ENCODE measurements around the gene GCDH.
"Not testable (repeated sequence)": the region's sequence is repeated elsewhere in the genome, so short reads cannot be mapped to it uniquely, and the experiment has no call there.

GCDH gene

DNA sequence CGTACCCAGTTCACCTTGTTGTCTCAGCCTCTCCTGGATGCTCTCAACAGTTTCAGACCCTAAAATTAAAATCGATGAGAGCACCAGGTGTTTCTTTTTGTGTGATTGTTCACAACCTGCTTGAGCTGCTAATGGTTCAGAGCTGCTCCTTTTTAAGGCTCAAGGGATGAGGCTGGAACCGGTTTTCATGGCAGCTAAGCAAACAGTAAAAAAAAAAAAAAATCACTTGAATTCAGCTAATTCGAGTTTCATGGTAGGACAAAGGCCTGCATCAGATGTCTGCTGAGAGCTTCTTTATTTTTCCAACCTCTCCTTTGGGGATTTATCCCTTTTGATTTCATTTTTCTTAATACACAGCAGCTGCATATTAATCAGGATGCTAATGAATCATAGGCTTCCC lies 21.6 kb downstream of the GCDH start:
- DNase-seq, result peak; percentile 70

- peak; percentile 66 for DNase-seq
Measured at GRCh38 chr19:12913011-12913561, 22.1 kb downstream of the GCDH start.

- DNase-seq, result no peak
Measured at GRCh38 chr19:12913851-12914690, 23.1 kb downstream of the GCDH start.

DNA sequence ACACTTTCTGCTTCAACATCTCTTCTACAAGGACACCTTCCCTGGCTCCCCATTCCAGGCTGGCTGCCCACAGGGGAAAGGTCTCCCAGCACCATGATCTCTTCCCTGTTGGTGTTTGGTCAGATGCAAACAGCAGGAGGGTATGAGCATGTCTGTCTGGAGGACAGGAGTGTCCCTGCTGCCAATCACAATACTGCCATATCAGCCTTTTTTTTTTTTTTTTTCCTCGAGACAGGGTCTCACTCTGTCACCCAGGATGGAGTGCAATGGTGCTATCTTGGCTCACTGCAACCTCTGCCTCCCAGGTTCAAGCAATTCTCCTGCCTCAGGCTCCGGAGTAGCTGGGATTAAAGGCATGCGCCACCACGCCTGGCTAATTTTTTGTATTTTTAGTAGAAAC lies 24.9 kb downstream of the GCDH start:
- DNase-seq, result not testable (repeated sequence)

DNA sequence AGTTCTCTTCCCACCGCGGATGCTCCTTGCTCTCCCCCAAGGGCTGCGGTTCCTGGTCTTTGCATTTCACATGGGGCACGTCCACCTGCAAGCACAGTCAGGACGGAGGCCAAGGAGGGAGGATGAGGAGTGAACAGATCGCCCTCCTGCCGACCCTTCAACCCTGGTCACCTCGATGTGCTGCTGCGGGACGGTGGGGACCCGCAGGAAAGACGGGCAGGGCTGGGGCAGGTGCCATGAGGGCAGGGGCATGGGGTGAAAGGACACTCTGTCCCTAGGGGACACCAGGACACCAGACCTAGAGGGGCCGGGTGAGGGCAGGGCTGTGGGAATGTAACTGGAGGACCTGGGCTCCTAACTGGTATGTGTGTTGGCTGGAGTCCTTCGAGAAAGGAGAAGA lies 27.3 kb downstream of the GCDH start:
- no peak for DNase-seq

GRCh38 chr19:12921047-12921446 lies 30.1 kb downstream of the GCDH start:
- DNase-seq, result no peak

- no peak for DNase-seq
Measured at GRCh38 chr19:12922959-12923358, 32.0 kb downstream of the GCDH start.

DNA sequence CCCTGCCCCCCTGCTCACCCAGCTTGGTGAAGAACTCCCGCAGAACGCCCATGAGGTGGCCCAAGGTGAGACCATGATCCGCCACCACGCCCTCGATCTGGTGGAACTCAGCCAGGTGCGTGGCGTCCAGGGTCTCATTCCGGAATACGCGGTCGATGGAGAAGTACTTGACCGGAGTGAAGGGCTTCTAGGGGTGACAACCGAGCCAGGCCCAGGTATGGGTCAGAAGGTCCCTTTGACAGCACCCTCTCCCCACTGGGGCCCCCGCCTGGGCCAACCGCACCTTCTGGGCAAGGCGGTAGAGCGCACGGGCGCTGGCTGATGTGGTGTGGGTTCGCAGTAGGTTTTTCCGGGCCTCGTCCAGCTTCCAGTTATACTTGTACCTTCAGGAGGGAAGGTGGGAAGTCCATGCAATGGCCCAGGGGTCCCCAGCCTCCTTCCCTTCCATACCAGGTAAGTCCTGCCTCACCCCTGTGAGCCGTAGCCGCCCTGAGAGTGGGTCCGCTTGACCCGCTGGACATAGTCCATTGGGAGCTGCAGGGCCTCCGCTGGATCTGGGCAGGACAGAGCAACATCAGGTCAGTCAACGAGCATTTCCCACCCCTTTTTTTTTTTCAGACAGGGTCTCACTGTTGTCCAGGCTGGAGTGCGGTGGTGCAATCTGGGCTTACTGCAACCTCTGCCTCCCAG lies 33.8 kb downstream of the GCDH start:
- no peak for DNase-seq

- no peak for DNase-seq
Measured at GRCh38 chr19:12930002-12930645, 39.2 kb downstream of the GCDH start.

GRCh38 chr19:12932392-12933286 lies 41.7 kb downstream of the GCDH start:
- DNase-seq, result no peak

DNA sequence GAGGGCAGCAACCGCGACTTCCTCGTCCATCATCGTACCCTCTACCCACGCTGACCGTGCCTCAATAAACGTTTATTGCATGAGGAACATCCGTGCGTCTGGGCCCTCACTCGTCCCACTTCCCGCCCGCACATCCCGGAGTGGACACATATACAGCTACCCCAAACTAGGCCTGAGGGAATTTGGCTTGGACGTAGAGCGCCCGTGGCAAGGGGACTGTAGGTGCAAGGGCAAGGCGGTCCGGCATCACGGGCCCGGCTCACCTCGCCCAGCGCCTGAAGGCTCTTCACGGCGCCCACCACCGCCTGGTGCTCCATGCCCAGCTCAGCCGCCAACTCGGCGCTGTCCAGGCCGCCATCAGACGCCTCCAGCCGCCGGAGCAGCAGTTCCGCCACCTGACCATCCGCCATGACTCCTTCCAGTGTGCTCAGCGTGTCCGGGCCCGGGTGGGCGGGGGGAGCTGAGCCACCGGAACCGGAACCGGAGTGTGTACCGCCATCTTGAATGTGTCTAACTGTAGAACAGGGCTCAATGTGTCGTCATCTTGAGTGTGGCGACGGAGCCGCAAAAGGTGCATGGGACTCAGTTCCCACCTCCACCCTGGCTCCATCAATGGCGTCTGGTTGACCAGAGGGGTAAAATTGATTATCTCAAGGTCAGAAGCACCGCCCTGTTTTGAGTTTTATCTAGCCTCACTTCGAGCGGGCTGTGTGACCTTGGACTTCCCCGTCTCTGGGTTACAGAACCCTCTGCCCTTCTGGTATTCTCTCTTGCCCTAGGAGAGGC lies 42.5 kb downstream of the GCDH start, which contains the start of gene FARSA:
FARSA (minus strand) TSS at position 425 of the 786 bp plus-strand sequence; CDS start at position 410, 15 bp downstream.
- no peak for DNase-seq

DNA sequence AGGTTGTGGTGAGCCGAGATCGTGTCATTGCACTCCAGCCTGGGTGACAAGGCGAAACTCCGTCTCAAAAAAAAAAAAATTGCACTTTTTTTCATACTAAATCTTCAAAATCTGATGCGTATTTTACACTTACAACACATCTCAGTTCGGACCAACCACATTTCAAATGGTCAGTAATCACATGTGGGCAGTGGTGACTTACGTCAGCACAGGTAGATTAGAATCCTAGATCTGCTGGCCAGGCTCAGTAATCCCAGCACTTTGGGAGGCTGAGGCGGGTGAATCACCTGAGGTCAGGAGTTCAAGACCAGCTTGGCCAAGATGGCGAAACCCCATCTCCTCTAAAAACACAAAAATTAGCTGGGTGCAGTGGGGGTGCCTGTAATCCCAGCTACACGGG lies 44.1 kb downstream of the GCDH start:
- DNase-seq, result no peak

- DNase-seq, result no peak
Measured at GRCh38 chr19:12936582-12936981, 45.6 kb downstream of the GCDH start.

GRCh38 chr19:12937093-12937926 lies 46.4 kb downstream of the GCDH start:
- no peak for DNase-seq

DNA sequence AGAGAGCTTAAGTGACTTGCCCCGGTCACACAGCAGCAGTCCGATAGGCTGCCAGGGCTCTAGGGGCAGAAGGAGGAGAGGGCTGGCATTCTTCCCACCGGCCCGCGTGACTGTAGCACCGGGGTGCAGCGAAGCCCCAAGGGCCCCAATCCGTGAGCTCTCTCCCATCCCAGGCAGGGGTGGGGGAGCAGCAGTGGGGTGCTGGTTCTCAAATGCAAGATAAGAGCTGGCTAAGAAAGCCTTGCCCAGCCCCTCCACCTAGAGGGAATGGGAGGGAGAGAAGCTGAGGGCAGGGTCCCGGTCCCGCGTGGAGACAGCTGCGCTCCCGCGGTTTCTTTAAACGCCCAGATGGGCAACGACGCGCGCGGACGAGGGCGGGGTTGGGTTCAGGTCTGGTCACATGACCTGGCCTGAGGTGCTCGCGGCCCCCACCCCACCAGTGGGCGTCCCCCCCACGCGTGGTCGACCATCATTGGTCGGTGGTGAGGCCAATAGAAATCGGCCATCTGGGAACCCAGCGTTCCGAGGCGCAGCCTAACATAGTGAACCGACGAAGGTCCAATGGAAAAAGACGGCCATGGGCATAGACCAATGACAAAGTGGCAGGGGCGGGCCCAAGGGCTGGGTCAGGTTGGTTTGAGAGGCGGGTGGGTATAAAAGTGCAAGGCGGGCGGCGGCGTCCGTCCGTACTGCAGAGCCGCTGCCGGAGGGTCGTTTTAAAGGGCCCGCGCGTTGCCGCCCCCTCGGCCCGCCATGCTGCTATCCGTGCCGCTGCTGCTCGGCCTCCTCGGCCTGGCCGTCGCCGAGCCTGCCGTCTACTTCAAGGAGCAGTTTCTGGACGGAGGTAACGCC lies 47.2 kb downstream of the GCDH start, which contains the start of gene CALR:
CALR (plus strand) TSS at position 683 of the 852 bp plus-strand sequence; CDS start at position 754, 71 bp downstream.
- peak; percentile 94 for DNase-seq

- DNase-seq, result no peak
Measured at GRCh38 chr19:12938779-12939601, 48.0 kb downstream of the GCDH start.

DNA sequence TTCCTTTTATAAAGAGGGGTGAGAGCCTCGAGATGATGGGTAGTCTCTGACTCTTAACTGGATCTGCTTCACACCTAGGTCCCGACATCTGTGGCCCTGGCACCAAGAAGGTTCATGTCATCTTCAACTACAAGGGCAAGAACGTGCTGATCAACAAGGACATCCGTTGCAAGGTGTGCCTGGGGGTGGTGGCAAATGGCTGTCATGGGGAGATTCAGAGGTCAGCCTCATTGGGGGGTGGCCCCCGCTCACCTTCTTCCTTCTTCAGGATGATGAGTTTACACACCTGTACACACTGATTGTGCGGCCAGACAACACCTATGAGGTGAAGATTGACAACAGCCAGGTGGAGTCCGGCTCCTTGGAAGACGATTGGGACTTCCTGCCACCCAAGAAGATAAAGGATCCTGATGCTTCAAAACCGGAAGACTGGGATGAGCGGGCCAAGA lies 49.0 kb downstream of the GCDH start:
- no peak for DNase-seq

DNA sequence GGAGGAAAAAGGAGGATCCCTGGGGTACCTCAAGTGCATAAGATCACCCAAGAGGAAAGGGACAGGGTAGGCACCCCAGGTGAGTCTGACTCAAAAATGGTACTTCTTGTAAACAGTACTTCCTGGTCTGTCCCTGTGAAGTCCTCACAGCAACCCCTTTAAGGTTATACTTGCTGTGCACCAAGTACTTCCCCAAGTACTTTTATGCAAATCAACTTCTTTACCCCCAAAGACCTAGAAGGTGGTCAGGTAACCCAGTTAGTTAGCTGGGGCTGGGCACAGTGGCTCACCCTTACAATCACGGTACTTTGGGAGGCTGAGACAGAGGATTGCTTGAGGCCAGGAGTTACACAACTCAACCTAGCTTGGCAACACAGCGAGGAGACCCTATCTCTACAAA lies 49.9 kb downstream of the GCDH start:
- DNase-seq, result no peak
